Activated naive CD8-positive, alpha-beta T cell treated with anti-CD3 and anti-CD28 coated beads, Interleukin-2, amount 50 U/mL, for 16 hours (primary cell): ENCODE results near the gene STARD9.

ENCODE experiments used
- DNase-seq: peaks from one replicate; pipeline ENCODE4 v3.0.0-alpha.2; 2020; ENCODE audit warnings: low read depth, low spot score

The STARD9 gene

DNA sequence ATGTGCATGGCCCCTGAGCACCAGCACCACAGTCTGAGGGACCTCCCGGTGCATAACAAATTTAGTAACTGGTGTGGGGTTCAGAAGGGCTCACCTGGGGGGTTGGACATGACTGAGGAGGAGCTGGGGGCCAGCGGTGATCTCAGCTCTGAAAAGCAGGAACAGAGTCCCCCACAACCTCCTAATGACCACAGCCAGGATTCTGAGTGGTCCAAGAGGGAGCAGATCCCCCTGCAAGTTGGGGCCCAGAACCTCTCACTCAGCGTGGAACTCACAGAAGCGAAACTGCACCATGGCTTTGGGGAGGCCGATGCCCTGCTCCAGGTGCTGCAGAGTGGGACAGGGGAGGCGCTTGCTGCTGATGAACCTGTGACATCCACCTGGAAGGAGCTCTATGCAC lies 118.5 kb downstream of the STARD9 start:
- no peak for DNase-seq

DNA sequence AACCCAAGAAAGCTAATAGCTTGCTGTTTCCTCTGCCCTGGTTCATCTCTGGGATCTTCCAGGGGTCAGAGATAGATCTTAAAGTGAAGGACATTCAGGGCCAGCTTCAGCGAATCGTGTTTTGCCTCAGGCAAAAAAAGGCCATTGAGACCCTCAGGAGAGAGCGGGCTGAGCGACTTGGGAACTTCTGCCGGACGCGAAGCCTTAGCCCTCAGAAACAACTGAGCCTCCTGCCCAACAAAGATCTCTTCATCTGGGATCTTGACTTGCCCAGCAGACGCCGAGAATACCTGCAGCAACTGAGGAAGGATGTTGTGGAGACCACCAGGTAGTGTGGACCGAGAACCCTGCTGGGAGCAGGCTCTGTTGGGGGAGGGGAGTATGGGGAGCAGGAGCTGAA lies 119.0 kb downstream of the STARD9 start:
- no peak for DNase-seq

DNA sequence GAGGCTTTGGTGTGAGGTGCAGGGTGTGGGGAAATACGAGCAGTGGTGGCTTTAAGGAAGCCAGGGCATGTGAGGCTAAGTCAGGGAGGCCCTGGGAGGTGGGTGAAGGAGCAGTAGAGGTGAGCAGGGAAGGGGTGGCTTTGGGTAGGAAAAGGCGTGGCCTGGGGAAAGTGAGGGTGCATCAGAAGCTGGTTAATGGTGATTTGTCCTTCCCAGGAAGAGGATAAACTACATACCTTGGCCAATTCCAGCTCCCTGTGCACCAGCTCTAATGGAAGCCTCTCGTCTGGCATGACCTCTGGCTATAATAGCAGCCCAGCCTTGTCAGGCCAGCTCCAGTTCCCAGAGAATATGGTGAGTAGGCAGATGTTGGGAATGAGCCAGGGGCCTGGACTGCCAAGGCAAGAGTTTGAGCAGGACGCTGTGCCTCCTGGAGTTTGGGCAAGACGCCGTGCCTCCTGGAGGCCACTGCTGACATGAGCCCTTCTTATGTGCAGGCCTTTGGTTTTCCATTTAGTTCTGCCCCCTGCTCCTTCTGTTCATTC lies 120.2 kb downstream of the STARD9 start:
- DNase-seq: no peak

GRCh38 chr15:42696626-42697025 lies 121.2 kb downstream of the STARD9 start:
- no peak for DNase-seq

DNA sequence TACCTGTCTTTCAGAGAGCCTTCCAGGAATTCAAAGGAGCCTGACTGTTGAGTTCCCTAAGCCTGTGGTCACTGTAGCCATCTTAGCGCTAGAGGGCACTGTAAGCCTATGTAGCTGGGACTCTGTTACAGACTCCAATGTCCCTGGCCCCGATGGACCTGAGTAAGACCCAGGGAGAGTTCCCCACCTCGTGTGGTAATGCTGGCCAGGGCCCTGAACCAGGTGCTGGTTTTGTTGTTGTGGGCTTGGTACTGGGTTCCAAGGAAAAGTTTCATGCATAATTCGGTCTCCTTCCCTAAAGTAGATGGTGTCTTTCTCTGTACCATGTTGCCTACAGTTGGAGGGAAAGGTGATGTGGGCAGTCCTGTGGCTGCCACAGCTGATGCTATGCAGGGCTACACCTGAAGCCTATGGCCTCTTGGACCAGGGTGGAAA lies 129.1 kb downstream of the STARD9 start:
- peak; percentile 14 for DNase-seq

- no peak for DNase-seq
These were observed 129.9 kb downstream of the STARD9 start for GRCh38 chr15:42705336-42705735.

- no peak for DNase-seq
These were observed 131.7 kb downstream of the STARD9 start for GRCh38 chr15:42707068-42707467.

DNA sequence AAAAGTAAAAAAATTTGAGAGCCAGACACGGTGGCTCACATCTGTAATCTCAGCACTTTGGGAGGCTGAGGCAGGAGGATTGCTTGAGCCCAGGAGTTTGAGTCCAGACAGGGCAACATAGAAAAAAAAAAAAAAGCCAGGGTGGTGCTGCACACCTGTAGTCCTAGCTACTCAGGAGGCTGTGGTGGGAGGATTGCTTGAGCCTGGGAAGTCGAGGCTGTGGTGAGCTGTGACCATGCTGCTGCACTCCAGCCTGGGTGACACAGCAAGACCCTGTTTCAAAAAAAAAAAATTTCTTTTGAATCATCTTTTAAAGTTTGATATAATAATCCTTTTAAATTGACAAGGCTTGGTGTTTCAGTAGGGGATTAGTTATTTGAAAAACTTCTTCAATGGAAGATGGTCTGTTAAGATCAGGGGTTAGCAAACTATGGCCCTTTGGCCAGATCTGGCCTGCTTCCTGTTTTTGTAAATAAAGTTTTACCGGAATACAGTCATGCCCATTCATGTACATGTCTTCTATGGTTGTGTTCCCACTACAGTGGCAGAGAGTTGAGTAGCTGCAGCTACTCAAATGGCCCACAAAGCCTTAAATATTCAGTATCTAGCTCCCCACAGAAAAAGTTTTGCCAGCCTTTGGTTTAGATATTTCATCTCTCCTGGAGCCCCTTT lies 132.6 kb downstream of the STARD9 start:
- no peak for DNase-seq

GRCh38 chr15:42710662-42711061 lies 135.3 kb downstream of the STARD9 start:
- DNase-seq: no peak

GRCh38 chr15:42711746-42712145 lies 136.3 kb downstream of the STARD9 start:
- no peak for DNase-seq

GRCh38 chr15:42712584-42712983 lies 137.2 kb downstream of the STARD9 start:
- DNase-seq: no peak

GRCh38 chr15:42716125-42716524 lies 140.7 kb downstream of the STARD9 start:
- no peak for DNase-seq

DNA sequence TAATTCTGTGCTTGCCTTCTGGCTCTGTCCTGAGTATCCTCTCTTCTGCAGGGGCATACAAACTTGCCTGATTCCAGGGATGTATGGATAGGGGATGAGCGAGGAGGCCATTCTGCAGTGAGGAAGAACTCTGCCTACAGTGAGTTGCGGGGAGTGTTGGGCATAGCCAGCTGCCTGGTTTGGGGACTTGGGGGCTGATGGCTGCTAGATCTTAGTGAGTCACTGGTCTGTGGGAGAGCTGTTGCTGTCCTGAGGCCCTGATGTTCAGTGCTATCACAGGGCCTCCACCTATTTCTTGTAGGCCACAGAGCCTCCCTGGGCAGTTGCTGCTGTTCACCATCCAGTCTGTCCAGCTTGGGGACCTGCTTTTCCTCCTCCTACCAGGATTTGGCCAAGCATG lies 141.2 kb downstream of the STARD9 start:
- no peak for DNase-seq

DNA sequence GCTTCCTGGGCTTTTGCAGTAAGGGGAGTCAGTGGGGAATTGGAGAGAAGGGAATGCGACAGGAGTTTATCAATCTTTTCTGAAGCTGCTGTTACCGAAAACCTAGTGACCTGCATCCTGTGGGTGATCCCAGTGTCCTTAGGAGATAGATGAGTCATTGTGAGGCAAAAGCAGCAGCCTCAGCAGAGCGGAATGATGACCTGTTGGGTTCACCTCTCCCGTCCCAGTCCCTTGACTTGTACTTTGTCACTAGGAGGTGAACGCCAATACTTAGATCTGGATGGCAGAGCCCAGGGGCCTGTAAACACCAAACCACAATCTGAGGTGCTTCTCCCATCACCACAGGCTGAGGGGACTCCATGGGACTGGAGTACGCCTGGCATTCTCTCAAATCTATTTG lies 143.6 kb downstream of the STARD9 start:
- no peak for DNase-seq

DNA sequence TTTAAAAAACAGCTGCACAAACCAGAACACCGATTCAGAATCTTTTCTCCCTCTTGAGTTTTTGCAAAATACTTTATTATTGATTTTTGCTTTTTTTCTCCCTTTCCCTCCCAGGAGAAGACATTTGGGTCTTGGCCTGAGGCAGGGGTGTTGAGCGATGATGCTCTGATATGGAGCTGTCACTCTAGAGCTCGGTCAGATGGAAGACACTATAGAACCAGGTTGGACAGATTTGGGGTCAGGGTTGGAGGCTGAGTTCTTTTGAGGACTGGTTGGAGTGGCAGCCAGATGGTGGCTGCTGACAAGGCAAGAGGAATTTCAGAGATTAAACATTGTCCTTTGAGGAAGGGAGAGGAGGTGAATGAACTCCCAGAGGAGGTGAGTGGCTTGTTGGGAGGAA lies 144.7 kb downstream of the STARD9 start:
- no peak for DNase-seq

GRCh38 chr15:42721016-42721415 lies 145.6 kb downstream of the STARD9 start:
- no peak for DNase-seq

DNA sequence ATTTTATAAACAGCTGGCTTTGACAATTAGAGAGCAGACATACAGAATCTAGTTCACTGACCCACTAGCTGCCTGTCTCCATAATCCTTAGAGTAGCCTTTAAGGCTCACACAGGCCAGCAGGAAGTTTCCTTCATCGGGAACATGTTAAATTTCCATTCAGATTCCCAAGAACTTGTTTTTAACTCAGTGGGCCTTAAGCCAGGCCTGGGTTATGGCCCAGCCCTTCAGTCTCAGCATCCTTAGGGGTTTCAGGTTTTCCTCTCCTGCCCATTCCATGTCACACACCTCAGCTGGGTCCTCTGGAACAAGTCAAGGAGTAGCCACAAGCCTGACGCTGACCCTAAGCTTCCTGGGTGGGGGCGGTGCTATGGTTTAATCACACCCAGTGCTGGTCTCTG lies 146.5 kb downstream of the STARD9 start:
- no peak for DNase-seq

DNA sequence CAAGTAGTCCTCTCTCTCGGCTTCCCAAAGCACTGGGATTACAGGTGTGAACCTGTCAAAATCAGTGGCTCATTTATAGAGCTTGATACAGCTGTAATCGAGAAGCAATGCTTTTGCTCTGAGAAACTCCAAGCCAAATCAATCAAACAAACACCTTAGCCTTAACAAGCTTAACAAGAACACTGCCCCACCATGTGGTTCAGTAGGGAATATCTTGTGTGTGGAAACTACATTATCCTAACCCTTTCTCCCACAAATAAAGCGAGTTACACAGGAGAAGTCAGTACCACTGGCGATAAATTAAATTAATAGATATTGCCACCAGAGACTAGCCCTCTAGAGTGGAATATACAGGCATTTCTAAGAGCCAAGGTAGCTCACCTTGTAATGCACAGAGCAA lies 147.7 kb downstream of the STARD9 start:
- DNase-seq: no peak

DNA sequence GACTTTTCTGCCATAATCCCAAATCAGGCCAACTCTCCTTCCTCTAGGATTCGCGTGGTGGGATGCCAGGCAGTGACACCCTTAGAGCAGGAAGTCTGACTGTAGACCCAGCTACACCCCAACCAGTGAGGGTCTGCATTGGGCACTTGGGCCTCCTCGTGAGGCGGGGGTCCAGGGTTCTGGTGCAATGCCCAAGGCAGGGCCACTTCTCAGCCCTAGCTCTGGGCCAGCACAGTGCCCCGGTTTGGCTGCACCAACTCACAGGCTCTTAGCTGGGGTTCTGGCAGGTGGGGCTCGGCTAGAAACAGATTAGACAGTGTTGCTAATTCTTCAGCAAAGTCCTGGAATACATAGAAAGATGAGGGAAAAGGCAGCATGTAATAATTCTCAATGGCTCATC lies 148.9 kb downstream of the STARD9 start:
- DNase-seq: no peak

- DNase-seq: no peak
These were observed 150.0 kb downstream of the STARD9 start for GRCh38 chr15:42725331-42725903.

DNA sequence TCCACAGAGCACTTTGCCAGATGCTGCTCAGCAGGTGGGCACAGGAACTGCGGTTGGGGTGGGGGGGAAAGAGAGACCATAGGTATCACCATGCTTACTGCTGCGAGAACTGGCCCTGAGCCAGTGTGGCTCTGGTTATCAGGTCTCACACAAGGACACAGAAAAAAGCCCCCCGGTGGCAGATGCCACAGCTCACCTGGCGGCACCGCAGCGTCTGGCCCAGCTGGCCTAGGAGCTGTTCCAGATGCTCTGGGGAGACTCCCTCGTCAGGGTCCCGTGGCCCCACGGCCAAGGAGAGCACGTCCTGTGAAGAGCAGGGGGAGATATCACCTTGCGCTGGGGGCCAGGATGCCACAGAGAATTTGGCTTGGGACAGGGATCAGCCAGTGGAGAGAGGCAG lies 150.7 kb downstream of the STARD9 start:
- no peak for DNase-seq

DNA sequence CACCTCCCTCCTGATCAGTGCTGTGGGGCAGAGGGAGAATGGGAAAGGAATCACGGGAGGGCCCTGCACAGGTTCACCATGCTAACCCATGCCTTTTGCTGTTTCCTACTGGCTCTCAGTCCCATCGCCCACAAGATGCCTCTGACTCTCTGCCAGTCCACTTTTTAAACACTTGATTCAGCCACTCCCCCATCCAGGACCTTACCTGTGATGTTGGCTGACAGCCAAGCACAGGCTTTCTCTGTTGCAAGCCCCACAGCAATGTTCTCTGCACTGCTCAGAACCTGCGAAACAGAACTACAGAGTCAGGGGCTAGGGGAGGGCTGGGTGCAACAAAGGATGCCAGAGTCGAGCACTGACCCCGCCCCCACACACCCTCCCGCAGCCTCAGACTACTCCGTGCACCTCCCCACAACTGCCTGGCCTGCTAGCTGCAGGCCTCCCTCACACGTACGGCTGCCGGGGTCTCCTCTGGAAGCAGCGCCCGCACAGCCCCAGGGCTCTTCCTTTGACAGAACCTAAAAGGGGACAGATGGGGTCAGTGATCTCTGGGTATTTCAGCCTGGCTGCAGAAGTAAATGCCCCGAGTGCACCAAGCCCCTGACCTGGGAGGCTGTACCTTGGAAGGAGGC lies 152.5 kb downstream of the STARD9 start:
- DNase-seq: no peak

DNA sequence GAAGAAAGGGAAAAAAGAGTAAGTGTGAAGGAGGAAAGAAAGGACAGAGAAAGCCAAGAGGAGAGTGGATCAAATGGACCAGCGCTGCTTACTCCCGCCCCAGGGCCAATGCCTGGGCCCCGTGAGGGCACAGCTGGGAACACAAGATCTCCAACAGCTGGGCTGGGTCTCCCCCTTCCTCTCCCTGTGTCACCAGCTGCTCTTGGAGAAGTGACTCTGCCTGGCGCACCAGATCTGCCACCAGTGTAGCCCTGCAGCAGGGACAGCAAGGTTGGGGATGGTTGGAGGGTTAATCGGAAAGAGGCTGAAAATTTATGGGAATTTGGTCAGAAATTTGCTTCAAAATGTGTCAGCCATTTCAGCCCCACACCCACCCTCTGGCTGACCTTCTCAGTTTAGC lies 153.2 kb downstream of the STARD9 start:
- DNase-seq: no peak
